HG03457 (cell line): ENCODE measurements around the gene ANKRD6.

Source experiments
- ATAC-seq: cut with Tn5 transposase; IDR thresholded peaks from one replicate; pipeline ENCODE4 v1.9.1; 2021; ENCODE audit warnings: moderate number of reproducible peaks; ENCODE audit not compliant: unreplicated experiment

ANKRD6 gene

DNA sequence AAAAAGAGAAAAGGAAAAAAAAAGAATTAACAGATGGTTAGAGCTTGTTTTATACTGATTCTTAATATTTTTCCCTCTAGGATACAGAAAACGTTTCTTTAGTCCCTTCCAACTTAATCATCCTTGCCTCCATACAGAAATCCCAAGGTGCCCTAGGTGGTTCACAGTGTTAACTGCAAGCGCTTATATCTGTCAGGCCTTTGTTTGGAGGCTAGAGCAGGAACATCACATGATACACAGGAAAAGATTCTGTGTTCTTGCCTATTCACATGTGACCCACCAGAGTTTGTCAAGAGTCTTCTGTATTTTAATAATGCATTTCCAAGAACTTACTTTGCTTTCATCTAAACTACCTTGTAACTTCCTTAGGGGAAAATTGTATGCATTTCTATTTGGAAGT, 31.3 kb downstream of the ANKRD6 start:
- no peak for ATAC-seq

DNA sequence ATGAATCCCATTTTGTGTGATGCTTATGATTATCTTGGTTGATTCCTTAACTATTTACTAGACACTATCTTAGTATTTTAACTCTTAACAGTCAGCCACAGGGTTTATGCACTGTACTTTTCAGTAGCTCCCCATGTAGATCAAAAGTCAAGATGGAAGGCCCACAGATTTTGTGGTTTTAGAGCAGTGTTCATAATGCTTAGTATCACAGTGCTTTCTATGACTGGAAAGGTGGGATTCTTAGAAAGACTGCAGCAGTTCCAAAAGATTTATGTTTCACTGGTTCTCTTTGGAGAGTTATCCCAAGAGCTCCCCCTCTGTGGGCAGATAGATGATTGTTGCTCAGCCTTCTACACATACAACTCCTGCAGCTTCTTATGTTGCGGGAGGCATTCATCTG, 34.5 kb downstream of the ANKRD6 start:
- ATAC-seq, result no peak

DNA sequence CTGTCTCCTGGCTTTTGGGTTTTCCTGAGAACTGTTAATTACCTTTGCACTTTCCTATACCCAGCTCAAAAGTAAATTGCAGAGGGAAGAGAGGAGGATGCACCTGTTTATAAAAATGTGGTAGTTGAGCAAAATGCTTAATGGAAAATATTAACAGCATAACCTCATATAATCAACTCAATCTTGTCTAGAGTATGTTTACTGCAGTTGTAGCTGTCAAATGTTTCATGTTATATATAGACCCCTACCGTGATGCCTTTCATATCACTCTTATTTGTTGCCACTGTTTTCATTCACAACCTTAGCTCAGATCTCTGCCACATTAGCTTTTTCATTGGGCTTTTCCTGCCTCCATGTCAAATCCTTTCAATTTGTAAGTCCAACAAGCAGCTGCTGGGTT, 36.0 kb downstream of the ANKRD6 start:
- no peak for ATAC-seq

DNA sequence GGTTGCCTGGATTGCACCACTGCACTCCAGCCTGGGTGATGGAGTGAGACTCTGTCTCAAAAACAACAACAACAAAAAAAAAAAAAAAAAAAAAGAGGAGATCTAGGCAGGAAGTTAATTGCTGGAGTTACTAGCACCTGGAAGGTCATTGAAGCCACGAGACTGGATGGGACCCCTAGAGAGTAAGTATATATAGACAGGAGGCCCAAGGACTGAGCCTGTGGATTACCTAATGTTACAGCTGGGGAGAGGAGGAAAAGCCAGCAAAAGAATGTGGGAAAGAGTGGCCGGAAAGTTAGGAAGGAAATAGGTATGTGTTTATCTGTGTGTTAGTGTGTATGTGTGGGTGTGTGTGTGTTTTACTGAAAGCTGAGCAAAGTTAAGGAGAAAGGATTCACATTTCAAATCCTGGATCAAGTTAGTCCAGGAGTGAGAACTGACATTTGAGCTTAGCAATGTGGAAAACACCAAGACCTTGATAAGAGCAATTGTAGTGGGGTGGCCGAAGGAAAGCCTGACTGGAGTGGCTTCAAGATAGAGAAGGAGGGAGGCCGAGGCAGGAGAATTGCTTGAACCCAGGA, 38.4 kb downstream of the ANKRD6 start:
- ATAC-seq, result no peak

DNA sequence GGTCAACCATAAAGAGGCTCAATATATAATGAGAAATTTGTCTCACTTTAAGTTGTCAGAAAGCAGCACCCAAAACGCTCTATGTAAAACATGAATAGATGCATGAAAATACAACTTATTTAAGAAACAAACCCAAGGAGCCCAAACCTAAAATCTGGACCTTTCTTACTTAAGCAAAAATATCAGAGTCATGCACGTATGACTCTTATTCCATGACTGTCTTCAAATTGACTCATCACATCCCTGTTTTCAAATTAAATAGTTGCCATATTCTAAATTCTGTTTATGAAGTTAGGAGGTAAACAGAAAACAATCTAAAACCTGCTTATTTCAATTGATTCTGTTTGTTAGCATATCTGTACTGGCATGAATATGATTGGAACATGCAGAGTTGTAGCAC, 42.1 kb downstream of the ANKRD6 start:
- ATAC-seq, result no peak

DNA sequence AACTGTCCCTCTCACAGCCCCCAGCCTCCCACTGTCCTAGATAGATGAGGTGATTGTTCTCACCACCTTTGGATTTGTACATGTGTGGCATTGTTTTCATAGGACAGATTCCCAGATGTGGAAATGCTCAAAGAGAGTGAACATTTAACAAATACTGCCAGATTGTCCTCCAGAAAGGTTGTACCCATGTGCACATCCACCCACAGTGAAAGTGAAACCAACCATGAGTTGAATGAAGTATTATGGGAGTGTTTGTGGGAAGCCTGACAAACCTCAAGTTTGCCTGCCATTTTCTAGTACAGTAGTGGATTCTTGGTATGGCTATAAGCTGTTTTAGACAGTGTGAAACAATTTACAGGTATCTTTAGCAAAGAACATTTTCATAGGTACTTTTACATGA, 42.7 kb downstream of the ANKRD6 start:
- ATAC-seq, result peak; percentile 50

DNA sequence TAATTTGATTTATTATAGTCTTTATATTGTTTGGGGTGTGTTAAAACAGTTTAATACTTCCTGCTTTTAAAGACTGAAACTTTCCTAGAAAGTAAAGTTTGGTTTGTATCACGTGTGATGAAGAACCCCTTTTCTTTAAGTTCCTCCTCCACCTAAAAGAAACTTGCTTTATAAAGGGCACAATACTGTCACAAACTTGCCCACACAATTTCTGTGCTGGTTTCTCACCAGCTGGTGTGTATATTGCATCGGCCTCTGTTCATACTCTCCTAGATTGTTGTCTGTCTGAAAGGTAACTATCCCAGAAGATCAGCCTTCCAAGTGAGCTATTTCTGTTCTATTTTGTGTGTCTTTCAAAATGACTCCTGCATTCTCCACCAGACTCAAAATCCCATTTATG, 46.9 kb downstream of the ANKRD6 start:
- ATAC-seq, result no peak

DNA sequence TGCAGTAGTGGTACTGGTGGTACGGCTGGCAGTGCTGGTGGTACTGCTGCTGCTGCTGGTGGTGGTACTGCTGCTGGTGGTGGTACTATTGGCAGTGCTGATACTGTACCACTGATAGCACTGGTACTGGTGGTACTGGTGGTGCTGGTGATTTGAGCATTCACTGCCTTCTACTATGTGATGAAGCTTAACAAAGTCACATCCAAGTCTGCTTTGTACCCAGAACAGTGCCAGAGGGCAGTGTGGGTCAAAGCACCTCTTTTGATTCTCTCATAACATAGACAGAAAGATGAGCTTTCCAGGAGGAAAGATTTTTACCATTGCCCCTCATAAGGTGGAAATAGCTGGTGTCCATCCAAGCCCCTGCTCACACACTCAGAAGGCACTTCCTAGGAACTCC, 48.7 kb downstream of the ANKRD6 start:
- no peak for ATAC-seq

DNA sequence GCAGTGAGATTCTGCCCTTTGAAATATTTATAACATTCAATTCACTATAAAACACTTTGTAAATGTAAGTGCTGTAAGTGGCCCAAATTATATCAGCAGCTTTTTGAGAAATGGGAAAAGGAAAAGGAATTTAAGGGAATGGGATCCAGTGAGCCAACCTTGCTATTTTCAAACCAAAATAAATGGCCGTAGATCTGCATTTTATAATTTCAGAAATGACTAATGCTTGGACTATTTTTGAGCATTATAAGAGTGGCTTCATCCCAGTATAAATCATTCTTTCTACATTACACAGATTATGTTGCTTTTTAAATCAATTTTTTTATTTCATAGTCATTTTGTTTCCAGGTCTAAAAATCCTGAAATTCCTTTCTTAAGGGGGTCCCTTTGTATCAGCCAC, 49.2 kb downstream of the ANKRD6 start:
- ATAC-seq, result no peak

DNA sequence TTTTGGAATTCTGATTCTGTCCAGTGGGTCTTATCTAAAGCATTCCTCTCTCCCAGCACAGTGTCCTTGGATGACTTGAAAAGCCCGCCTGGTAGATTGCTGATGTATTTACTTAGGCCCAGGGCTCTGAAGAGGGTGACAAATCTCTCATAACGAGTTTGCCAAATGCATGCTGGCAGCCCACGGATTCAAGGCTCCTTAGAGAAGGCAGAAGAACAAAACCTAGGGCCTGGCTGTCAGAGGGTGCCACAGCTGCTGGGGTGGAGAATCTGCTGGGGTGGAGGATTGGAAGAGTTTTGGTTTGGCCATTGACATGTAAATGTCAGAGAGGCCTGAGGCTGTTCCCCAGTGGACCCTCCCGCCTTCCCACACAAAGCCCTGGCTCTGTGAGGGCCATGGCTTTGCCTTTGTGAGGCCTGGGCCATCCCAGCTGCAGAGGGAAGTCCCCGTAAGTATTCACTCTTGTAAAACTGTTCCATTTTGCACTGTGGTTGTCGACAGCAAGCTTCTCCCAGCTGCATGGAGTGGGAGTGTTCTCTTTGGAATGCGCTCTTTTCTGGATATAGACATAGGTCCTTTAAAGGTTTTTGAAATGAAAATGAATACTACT, 50.3 kb downstream of the ANKRD6 start:
- no peak for ATAC-seq

DNA sequence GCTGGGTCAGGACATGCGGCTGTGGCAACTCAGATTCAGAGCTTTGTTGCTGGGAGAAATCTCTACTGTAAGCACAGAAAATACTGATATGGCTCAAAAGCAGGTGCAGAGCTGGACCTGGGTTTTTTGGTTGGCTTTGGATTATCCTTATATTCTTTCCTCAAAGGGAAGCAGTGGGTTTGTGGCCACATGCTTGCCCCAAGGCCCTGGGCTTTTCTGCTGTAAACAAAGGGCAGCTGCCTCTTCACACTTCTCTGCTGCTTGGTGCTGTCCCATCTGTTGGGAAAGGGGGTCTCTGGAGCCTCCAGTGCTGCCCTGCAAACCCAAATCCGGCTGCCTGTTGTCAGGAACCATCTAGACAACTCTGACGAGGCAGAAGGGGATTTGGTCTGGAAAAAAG, 52.4 kb downstream of the ANKRD6 start:
- no peak for ATAC-seq

DNA sequence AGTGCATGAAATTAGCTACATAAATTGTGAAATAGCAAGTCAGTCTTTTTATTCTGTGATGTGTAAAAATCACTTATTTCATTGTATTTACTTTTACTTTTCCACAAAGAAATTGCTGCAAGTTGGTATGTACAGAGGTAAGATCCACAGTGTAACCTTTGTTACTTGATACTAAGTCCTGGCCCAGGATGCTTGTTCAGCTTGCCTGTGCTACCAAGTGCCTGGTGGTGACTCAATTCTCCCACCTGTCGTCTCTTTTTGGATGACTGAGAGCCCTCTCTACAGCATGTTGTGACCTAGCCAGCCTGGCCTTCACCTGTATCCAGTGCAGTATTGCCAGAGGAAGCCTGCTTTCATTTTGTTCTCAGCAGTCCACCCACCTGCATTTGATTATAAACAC, 54.9 kb downstream of the ANKRD6 start:
- no peak for ATAC-seq

DNA sequence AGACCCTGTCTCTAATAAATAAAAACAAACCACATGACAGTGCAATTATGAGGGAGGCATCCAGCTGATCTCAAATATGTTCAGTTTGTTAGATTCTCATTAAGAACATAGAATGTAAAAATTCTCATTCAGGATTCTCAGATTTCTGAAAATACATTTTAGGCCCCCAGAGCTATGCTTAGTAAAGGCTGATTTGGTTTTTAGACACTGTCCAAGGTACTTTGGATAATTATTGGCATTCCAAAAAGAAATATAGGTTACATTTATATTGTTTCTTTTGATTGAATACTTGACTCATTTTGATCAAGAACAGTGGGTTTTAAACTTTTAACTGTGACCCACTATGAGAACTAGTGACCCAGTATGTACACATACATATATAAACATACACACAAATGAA, 55.5 kb downstream of the ANKRD6 start:
- ATAC-seq, result no peak

DNA sequence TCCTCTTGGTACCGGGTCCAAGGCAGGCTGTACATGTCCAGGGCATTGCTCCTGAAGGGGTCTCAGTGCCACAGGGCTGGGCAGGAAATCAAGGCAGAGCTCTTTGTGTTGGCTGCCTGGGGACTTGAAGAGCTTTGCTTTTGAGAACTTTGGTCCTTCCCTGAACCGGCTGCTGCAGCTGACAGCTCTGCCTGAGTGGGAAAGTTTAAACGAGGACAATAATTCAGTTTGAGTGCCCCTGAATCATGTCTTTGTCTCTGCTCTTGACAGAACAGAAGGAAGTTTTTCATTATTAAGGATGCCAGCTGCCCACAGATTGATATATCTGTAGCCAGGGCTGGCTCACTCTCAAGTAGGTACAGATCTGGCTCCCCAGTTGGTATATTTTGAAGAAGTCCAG, 56.1 kb downstream of the ANKRD6 start:
- ATAC-seq, result no peak

DNA sequence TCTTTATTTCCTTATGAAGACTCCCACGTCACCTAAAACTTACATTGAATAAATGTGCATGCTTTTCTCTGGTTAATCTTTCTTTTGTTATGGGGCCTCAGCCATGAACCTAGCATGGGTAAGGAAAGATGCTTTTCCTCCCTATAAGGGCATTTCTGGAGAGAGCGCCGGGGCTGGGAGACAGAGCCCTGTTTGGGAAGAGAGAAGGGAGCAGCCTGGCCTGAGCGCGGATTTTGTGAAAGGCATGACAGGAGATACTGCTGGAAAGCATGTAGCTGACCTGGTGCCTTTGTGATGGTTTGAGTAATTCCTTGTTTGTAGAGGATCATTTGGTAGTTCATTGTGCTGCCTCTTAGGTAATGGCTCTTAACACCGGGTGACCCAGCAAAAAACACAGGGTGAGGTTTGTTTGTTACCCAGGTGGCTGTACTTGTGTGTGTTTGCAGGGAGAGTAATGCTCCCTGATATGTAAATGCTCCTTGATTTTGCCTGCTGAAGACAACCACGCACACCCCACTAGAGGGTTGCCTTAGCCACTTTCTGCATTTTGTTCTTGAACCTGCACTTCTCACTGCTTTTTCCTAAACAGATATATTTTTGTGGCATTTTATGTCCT, 59.2 kb downstream of the ANKRD6 start:
- ATAC-seq, result no peak

DNA sequence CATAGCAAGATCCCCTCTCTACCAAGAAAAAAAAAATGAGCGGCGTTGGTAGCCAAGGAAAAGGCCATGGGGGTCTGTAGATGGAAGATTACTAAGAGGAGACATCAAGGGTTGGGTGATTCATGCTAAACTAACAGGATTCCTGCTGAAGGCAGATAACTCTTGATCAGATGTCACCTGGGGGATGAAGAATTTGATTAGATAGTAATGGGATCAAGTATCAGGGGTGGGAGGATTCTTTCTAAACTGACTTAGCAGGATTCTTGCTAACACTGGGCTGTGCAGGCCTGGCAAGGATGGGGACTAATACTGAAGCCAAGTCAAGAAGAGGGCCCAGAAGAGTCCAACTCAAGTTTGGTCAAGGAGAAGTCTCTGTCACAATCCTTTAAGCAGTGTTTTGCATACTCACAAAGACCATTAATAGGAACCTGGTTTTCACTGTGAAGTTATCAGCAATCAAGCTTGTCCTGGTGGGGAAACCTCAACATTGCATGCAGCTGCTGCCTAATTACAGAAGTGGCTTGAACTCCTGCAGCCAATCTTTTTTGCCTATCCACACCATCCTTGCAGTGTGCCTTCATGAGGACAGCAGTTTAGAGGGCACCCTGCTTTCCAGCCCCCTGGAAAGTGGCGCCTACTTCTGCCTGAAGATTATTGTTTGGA, 61.3 kb downstream of the ANKRD6 start:
- no peak for ATAC-seq

DNA sequence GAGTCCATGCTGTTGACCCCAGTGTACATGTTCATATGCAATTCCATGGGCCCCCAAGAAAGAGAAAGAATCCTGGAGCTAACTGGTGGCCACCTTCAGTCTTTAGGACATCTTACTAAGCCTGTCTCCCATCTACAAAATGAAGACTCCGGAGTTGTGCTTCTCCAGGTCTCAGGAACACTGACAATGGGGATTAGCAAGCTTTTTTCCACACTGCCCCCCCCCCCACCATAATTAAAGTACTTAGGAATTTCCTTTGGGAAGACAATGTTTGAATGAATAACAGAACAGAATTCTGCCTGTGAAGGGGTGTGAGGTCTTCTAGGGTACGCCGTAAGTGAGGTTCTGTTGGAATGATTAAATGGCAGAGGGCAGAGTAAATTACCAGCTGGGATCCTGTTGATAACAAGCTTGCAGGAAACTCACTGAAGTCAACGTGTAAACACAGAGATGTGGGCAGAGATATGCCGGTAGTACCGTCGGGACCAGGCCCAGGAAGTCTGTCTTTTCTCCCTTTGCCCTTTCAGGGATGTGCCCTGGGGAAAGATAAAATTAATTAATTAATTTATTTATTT, 63.1 kb downstream of the ANKRD6 start:
- no peak for ATAC-seq

DNA sequence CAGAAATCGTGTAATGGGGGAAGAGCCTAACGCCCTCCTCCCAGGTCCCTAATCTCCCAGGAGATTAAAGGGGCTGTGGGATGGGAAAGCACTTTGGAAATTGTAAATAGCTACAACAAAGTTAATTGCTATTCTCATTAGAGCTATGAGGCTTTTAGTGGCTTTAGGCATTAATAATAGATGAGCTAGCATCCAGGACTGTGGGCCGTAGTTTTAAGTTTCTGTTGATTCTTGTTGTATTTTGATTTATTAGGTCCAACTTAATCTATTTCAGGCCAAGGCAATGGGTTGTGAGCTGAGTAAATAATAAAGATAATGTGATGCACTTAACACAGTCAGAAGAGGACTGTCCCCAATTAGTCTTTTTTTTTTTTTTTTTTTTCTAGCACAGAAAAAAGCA, 67.7 kb downstream of the ANKRD6 start:
- no peak for ATAC-seq

DNA sequence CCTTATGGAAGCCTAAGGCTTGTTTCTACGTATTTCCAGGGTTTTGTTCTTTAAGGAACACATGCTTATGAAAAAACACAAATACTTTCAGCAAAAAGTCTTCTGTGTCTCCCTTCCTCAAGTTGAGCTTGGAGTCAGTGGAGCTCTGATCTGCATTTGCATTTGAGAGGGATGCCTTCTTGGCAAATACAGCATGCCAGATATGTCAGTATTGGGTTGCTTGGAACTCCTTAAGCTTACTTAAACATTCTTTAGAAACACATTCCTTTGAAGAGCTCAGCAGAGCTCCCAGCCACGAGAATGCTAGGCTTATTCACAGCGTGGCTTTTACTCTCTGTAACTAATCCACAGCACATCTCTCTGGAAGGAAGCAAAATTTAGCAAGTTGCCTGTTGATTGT, 68.3 kb downstream of the ANKRD6 start:
- no peak for ATAC-seq

DNA sequence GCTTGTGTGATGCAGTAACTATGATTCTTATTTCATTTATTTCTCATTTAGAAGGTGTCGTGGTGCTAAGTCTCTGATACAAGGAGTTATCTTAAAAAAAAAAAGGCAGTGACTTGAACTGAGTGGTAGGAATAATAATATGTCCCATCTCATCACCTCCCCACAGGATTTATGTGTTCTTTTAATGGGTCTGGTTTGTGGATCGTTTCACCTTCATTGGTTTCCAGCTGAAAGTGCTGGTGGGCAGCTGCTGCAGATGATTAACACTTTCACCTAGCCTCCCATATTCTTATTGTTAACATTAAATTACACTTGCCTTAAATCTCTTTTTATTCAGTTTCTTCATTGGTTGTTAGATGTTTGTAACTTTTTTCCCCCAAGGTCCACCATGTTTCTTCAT, 68.8 kb downstream of the ANKRD6 start:
- no peak for ATAC-seq

DNA sequence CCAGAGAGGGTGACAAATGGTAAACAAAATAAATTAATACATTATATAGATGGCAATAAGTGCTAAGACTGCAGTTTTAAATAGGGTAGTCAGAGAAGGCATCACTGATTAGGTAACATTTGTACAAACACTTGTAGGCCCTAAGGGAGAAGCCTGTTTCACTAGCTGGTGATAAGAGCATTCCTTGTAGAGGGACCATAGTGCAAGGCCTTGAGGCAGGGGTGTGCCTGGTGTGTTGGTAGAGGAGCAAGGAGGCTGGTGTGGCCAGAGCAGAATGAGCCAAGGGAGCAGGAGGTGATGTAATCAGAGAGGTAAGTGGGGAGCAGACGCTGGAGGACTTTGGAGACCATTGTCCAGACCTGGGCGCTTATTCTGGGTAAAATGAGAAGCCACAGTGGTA, 70.7 kb downstream of the ANKRD6 start:
- no peak for ATAC-seq

DNA sequence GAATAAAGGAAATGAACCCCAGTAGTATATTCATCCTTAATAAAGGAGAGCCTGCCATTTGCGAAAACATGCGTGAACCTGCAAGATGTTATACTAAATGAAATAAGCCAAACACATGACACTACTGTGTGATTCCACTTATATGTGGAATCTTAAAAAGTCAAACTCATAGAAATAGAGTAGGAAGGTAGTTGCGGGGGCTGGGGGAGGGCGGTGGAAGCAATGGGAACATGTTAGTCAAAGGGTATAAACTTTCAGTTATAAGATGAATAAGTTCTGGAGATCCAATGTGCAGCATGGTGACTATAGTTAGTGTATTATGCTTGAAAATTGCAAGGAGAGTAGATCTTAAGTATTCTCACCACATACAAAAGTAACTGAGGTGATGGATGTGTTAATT, 72.9 kb downstream of the ANKRD6 start:
- ATAC-seq, result no peak
